Superior temporal gyrus (tissue), 1 donor: ENCODE data around the gene AIMP2.
"Not testable (repeated sequence)": the region's sequence is repeated elsewhere in the genome, so short reads cannot be mapped to it uniquely, and the experiment has no call there.

ENCODE experiments used
- DNase-seq: peaks from one replicate; pipeline ENCODE4 v3.0.0-alpha.2; 2016; ENCODE audit errors: extremely low spot score

The AIMP2 gene

GRCh38 chr7:6026011-6026819 is 17.1 kb downstream of the AIMP2 start:
- DNase-seq, result no peak

GRCh38 chr7:6026820-6027311 is 17.8 kb downstream of the AIMP2 start:
- no peak for DNase-seq

DNA sequence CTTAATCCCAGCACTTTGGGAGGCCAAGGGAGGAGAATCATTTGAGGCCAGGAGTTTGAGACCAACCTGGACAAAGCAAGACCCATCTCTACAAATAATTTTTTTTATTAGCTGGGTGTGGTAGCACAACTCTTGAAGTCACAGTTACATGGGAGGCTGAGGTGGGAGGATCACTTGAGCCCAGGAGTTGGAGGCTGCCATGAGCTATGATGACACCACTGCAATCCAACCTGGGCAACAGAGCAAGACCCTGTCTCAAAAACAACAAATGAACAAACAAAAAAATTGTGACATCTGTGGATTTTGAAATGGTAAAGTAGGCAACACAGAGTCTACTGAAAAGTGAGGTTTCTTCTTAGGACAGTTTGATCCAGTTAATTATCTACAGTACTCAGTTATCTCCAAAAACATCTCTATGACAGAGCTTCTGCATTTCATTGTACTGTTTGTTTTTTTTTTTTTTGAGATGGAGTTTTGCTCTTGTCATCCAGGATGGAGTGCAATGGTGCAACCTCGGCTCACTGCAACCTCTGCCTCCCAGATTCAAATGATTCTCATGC is 18.8 kb downstream of the AIMP2 start:
- DNase-seq, result no peak

DNA sequence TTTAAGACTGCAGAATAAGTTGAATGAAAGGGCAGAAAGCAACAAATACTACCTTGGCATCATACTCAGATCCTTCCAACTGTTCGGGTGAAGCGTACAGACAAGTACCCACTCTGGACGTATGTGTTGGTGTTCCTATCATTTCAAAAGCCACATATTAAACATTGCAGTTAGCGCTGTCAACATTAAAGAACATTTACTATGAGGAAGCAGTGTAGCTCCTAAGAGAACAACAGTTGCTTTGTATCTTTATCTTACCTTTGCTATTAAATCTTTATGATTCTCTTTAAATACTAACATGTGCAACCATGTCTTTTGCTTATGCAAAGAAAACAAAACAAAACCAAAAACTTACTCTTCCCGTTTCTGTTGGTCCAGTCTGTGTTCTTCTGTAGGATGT is 19.5 kb downstream of the AIMP2 start:
- DNase-seq, result no peak

GRCh38 chr7:6030988-6031387 is 21.9 kb downstream of the AIMP2 start, which contains the start of gene ANKRD61:
Gene ANKRD61, plus strand, starts transcription at chr7:6031376. Its CDS starts 0 bp downstream, at chr7:6031376.
- DNase-seq, result no peak

DNA sequence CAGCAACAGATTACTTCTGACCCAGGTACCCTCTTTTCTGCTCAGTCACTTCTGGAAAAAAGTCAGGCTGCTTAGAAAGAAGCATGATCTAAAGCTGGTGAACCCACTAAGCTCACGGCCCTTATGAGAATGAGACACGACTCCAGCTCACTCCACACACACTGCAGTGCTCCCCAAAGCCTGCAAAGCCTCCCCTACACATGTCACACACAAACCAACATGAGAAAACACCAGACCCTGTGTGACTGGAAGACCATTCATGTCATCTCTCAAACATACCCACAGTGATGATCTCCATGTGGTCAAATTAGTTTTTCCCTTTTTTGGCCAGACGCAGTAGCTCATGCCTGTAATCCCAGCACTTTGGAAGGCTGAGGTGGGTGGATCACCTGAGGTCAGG is 22.5 kb downstream of the AIMP2 start:
- DNase-seq, result no peak

DNA sequence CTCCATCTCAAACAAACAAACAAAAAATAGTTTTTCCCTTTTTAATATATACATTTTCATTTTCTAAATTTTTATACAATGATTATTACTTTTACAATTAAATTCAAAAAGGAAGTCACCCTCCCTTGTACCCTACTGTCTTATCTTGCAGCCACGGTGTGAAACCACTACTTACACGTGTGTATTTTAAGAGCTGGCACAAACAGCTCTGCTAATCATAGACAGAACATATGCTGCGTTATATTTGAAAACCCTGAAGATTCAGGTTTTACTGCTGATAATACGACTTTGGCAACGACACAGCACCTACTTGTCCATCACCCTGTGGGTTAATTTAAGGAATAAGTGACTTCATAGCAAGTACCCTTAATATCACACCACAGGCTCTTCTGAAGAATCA is 23.1 kb downstream of the AIMP2 start:
- DNase-seq, result peak; percentile 45

DNA sequence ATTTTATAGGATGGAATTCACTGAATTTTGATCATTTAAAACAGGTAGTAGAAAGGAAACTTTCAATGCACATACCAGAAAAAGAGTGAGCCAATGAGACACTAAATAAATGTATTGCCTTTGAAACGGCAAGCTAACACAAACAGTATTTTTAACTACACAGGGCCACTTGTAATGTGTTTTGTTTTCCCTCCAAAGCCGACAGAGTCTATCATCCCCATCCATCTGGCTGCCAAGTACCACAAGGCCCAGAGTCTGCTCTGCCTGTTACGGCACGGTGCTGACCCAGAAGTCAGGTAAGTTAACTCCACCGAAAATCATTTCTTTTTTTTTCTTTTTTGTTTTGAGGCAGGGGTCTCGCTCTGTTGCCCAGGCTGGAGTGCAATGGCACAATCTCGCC is 23.6 kb downstream of the AIMP2 start:
- DNase-seq, result no peak

DNA sequence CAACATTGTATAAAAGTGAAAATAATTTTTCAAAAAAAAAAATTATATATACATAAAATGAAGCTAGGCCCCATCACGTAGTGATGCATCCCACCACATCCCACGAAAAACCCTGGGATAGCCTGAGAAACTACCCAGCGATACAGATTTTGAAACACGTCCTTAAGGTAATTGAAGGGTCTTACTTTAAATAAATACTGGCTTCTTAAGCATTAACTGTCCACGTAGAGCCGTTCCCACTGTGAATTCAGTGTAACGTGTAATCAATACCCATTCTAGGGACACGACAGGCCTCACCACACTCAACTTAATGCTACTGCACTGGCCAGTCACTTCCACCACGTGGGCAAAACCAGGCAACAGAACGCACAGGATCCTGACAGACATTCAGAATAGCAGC is 26.1 kb downstream of the AIMP2 start:
- DNase-seq, result no peak

- DNase-seq, result no peak
Observed at GRCh38 chr7:6035686-6036085, 26.6 kb downstream of the AIMP2 start.

- no peak for DNase-seq
Observed at GRCh38 chr7:6049780-6050179, 40.7 kb downstream of the AIMP2 start.

- not testable (repeated sequence) for DNase-seq
Observed at GRCh38 chr7:6051185-6051584, 42.1 kb downstream of the AIMP2 start.

DNA sequence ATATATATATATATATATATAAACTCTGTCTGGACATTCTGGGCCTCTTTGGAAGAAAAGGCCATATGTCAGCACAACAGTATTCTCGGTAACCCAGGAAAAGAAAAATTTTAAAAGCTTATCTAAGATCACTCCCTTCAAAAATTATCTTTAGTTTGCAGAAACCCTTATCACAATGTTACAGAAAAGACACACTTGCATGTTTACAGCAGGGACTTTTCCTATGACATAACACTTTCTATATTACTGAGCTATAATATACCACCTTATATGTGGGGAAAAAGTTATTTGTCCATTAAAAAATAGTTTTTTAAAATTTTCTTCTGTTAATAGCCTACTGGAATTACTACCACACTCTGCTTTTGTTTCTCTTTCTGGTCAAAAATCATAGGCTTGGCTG is 47.5 kb downstream of the AIMP2 start:
- no peak for DNase-seq

- no peak for DNase-seq
Observed at GRCh38 chr7:6057316-6058129, 48.5 kb downstream of the AIMP2 start.

DNA sequence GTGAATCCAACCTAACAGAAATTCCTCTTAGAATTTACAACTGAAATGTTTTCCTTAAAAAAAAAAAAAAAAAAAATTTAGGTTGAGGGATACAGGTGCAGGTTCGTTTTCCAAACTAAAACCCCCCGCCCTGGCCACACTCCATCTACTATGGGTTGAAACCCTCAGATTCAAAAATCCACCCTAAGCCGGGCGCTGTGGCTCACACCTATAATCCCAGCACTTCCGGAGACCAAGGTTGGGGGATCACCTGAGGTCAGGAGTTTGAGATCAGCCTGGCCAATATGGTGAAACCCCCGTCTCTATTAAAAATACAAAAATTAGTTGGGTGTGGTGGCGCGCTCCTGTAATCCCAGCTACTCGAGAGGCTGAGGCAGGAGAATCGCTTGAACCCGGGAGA is 50.9 kb downstream of the AIMP2 start:
- DNase-seq, result not testable (repeated sequence)

- DNase-seq, result no peak
Observed at GRCh38 chr7:6071406-6071805, 62.3 kb downstream of the AIMP2 start.
